Kidney glomerular epithelial cell (primary cell): Measurements from ENCODE around the gene U2AF1.
"Not testable (repeated sequence)": the region's sequence is repeated elsewhere in the genome, so short reads cannot be mapped to it uniquely, and the experiment has no call there.

Experiments
- DNase-seq: peaks from one replicate; lab custom pipeline; 2025; lab: John Stamatoyannopoulos, UW

The U2AF1 gene

GRCh38 chr21:43106965-43107793 lies at the start of gene U2AF1:
U2AF1 (minus strand) TSS chr21:43107570; CDS start chr21:43107494, 76 bp downstream.
- DNase-seq, result not testable (repeated sequence)

GRCh38 chr21:43153601-43154000 lies 46.2 kb upstream of the U2AF1 start:
- not testable (repeated sequence) for DNase-seq

GRCh38 chr21:43149344-43149743 lies 42.0 kb upstream of the U2AF1 start:
- not testable (repeated sequence) for DNase-seq

- DNase-seq, result not testable (repeated sequence)
Observed at GRCh38 chr21:43147999-43148398, 40.6 kb upstream of the U2AF1 start.

- DNase-seq, result not testable (repeated sequence)
Observed at GRCh38 chr21:43146637-43147036, 39.3 kb upstream of the U2AF1 start.

- DNase-seq, result not testable (repeated sequence)
Observed at GRCh38 chr21:43141407-43141806, 34.0 kb upstream of the U2AF1 start.

GRCh38 chr21:43138944-43139343 lies 31.6 kb upstream of the U2AF1 start:
- DNase-seq, result not testable (repeated sequence)

GRCh38 chr21:43134520-43134919 lies 27.1 kb upstream of the U2AF1 start:
- DNase-seq, result not testable (repeated sequence)

GRCh38 chr21:43130094-43130493 lies 22.7 kb upstream of the U2AF1 start:
- DNase-seq, result not testable (repeated sequence)

- not testable (repeated sequence) for DNase-seq
Observed at GRCh38 chr21:43115956-43116355, 8.6 kb upstream of the U2AF1 start.

- DNase-seq, result not testable (repeated sequence)
Observed at GRCh38 chr21:43114483-43114882, 7.1 kb upstream of the U2AF1 start.

- not testable (repeated sequence) for DNase-seq
Observed at GRCh38 chr21:43109006-43109405, 1.6 kb upstream of the U2AF1 start.

GRCh38 chr21:43108177-43108576 lies 807 bp upstream of the U2AF1 start:
- not testable (repeated sequence) for DNase-seq

GRCh38 chr21:43107794-43108137 lies 396 bp upstream of the U2AF1 start:
- DNase-seq, result not testable (repeated sequence)

GRCh38 chr21:43104642-43105041 lies 2.7 kb downstream of the U2AF1 start:
- not testable (repeated sequence) for DNase-seq

- not testable (repeated sequence) for DNase-seq
Observed at GRCh38 chr21:43102281-43102680, 5.1 kb downstream of the U2AF1 start.

- DNase-seq, result not testable (repeated sequence)
Observed at GRCh38 chr21:43101676-43102075, 5.7 kb downstream of the U2AF1 start.

GRCh38 chr21:43101000-43101399 lies 6.4 kb downstream of the U2AF1 start:
- not testable (repeated sequence) for DNase-seq

GRCh38 chr21:43091979-43092614 lies 15.3 kb downstream of the U2AF1 start:
- DNase-seq, result not testable (repeated sequence)

GRCh38 chr21:43090947-43091346 lies 16.4 kb downstream of the U2AF1 start:
- not testable (repeated sequence) for DNase-seq

GRCh38 chr21:43089463-43089862 lies 17.9 kb downstream of the U2AF1 start:
- DNase-seq, result not testable (repeated sequence)

GRCh38 chr21:43082587-43083300 lies 24.6 kb downstream of the U2AF1 start:
- DNase-seq, result not testable (repeated sequence)
